HG02610 (cell line): ENCODE results near the gene CNOT8.
A peak's percentile ranks its signal among the peaks of the same experiment; 100 is the strongest.
"Not testable (repeated sequence)": the region's sequence is repeated elsewhere in the genome, so short reads cannot be mapped to it uniquely, and the experiment has no call there.

Source experiments
- ATAC-seq: cut with Tn5 transposase; IDR thresholded peaks from one replicate; pipeline ENCODE4 v1.9.1; 2021; ENCODE audit warnings: mild to moderate bottlenecking, moderate library complexity; ENCODE audit not compliant: unreplicated experiment

Gene CNOT8

GRCh38 chr5:154858297-154858971, at the start of gene CNOT8:
Gene CNOT8 (plus strand): TSS chr5:154858627. CDS start chr5:154863279, 4,652 bp downstream.
- ATAC-seq = peak; percentile 83

- no peak for ATAC-seq
Observed at GRCh38 chr5:154811239-154811638, 47.2 kb upstream of the CNOT8 start.

GRCh38 chr5:154811653-154812465, 46.6 kb upstream of the CNOT8 start:
- ATAC-seq = peak; percentile 67

DNA sequence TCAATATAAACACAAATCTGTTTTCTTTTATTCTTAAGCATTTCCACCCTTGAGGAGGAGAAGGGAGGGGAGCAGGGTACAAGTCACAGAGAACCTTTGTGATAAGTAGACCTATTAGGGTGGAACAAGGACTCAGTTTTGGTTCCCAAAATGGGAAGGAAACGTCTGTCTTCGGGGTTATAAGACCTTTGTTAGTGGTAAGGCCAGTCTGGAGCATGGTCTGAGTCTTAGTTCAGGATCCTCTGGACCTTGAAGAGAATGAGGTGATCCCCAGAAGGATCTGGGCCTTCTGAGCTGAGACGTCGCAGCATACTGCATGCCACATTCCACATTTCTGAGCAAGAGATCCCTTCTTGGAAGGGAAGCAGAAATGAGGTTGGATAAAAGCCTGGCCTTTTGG, 45.3 kb upstream of the CNOT8 start:
- no peak for ATAC-seq

GRCh38 chr5:154813736-154814135, 44.7 kb upstream of the CNOT8 start:
- ATAC-seq = no peak

DNA sequence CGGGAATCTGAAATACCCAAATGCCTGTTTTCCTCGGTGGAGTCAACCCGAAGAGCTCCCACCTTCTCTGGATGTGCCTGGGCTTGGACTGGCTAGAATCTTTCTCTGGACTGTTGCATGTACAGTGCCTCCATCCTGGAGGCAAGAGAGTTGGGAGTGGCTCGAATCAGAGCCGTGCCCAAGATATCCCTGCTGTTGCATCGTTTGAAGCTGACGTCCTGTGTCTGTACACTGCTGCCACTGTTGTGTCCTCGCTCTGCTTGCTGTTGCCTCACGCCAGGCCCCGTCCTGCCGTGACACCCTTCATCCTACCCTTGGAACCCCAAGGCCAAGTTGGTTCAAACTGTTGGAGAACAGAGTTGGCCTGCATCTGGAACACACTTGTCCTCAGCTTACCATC, 43.4 kb upstream of the CNOT8 start:
- no peak for ATAC-seq

- no peak for ATAC-seq
Observed at GRCh38 chr5:154815684-154816247, 42.7 kb upstream of the CNOT8 start.

DNA sequence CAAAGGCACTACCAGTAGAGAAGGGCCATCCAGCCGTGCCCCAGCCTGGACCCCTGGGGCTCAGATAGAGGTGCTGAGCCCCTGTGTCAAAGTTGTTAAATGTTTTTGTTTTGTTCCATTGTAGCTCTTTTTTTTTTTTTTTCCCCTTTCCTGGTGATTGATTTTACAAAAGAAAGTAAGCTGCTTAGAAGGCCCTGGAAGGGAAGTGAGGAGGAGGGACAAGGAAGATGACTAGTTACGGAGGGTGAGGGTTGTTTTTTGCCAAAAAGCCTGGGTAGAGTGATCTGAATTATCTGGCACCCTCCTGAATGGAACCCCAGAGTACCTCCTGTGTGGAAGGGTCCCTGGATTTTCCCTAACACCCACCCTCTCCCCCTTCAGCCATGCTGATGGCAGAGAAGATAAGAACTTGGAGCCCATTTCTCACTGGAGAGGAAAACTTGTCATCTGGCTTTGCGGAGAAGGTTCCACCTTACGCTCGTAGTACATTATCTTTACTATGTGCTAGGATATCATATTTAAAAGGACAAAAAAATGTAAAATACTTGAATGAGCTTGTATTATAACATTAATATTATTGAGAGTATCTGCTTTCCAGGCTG, 41.4 kb upstream of the CNOT8 start:
- ATAC-seq = no peak

- no peak for ATAC-seq
Observed at GRCh38 chr5:154817815-154818214, 40.6 kb upstream of the CNOT8 start.

GRCh38 chr5:154818471-154819116, 39.8 kb upstream of the CNOT8 start:
- no peak for ATAC-seq

DNA sequence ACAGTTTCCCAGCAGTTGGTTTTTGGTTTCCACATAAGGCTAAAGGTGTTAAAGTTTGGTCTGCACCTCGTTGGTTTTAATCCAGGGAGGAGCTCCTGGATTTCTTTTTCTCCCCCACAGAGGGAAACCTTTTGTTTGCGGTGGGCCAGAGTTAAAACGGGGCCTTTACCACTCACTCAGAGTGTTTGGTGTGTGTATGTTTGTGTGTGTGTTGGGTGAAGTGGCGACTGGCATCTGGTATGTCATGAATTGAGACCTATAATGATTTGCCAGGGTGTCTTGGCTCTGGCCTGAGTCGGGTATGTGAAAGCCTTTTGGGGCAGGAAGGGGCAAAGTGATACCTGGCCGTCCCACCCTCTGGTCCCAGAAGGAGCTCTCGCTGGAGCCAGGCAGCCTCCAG, 38.9 kb upstream of the CNOT8 start:
- no peak for ATAC-seq

GRCh38 chr5:154820383-154820782, 38.0 kb upstream of the CNOT8 start:
- ATAC-seq = no peak

DNA sequence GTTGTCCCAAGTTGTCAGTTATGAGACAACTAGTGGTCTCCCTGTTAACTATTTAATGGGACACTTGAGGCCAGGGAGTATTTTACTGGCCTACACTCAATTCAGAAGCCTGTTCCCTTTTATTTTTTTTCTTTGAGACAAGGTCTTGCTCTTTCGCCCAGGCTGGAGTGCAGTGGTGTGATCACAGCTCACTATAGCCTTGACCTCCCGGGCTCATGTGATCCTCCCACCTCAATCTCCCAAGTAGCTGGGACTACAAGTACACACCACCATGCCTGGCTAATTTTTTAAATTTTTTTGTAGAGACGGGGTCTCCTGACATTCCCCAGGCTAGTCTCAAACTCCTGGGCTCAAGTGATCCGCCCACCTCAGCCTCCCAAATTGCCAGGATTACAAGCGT, 35.5 kb upstream of the CNOT8 start:
- ATAC-seq = not testable (repeated sequence)

DNA sequence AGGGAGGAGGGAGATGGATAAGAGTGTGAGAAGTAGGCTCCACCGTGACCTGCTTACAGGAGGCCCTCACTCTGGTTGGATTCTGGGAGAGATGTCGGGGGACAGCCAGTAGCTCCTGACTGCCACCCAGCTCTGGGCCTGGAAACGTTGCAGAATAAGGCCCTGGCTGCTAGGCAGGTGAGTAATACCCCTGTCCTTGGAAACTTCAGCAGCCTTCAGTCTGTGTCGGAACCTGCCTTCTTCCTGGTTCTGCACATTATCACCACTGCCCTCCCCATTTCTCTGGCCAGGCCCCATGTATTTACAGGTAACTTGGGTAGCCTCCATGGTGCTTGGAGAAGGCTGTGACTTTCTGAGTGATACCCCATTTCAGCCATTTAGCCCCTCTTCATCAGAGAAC, 34.8 kb upstream of the CNOT8 start:
- ATAC-seq = no peak

DNA sequence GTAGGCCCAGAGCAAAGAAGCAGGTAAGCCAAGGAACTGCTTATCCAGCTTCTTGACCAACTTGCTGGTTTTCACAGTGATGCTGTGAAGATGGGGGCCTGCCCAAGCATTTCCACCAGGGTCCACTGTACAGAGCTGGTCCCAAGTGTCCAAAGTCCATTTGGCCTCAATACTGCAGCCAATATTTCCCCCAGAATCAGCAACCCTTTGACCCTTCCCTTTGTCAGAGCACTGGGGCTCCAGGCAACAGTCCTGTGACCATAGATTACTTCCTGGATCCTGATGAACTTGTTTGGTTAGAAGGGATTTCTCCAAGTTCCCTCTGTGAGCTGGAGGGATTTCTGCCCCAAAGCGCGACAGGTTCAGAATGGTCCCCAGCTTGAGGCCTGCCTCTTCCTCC, 34.4 kb upstream of the CNOT8 start:
- no peak for ATAC-seq

- ATAC-seq = no peak
Observed at GRCh38 chr5:154829181-154829588, 29.2 kb upstream of the CNOT8 start.

- no peak for ATAC-seq
Observed at GRCh38 chr5:154829589-154830218, 28.7 kb upstream of the CNOT8 start.

- ATAC-seq = no peak
Observed at GRCh38 chr5:154830219-154830595, 28.2 kb upstream of the CNOT8 start.

GRCh38 chr5:154830596-154830995, 27.8 kb upstream of the CNOT8 start:
- no peak for ATAC-seq

DNA sequence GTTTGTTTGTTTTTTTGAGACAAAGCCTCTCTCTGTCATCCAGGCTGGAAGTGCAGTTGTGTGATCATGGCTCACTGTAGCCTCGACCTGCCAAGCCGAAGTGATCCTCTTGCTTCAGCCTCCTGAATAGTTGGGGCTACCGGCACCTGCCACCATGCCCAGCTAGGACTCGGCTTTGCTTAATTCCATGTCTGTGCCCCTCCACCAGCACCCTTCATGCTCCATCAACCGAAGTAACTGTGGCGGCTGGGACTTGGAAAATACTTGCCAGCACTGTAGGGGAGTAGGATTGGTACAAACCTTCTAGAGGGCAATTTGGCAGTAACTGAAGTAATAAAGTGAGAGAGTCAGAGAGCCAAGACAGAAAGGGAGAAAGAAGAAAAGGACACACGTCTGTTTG, 27.0 kb upstream of the CNOT8 start:
- no peak for ATAC-seq

DNA sequence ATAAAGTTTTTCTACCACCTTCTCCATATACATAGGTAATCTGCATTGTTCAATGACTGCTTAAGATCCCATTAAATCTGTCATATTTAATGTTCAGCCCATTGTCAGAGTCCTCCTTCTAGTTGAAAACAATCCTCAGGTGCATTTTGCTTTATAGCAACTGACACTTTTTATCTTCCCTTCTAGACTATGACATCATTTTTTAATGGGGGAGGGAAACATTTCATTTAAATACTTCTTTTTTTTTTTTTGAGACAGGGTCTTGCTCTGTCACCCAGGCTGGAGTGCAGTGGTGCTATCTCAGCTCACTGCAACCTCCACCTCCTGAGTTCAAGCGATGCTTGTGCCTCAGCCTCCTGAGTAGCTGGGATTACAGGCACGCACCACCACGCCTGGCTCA, 25.6 kb upstream of the CNOT8 start:
- not testable (repeated sequence) for ATAC-seq
